Omental fat pad (tissue), 4 donors: ENCODE results near the gene BMAL1. TPM values are rescaled to one million over a fixed set of nuclear protein-coding genes. Genes with fewer than 3 reads are reported as not detected.

ENCODE experiments used
- ATAC-seq: fragments of 150-250 bp; one replicate; pipeline ENCODE4 v1.9.1; 2016; ENCODE audit warnings: mild to moderate bottlenecking, moderate library complexity; ENCODE audit not compliant: low FRiP score
- DNase-seq: peaks from one replicate; pipeline ENCODE4 v3.0.0-alpha.2; 2019; ENCODE audit warnings: low spot score
- total RNA-seq, 4 donors: library from RNA; depleted of rRNA; stranded (reverse); fragments of >200 nt; gene quantifications; one replicate each; pipeline ENCODE4 v1.1.0, GENCODE V29; 2016
- TF ChIP-seq, protein P1 (sequence below), 3 donors: fragments of 450-650 bp; IDR thresholded peaks; one replicate each; pipeline ENCODE4 v1.5.1; 2016 to 2017; ENCODE audit warnings: antibody characterized with exemption in 3 of 3, mild to moderate bottlenecking in 3 of 3, moderate library complexity in 2 of 3

The BMAL1 gene
- total RNA-seq, 4 donors from 2014 or later = 52.5 to 60.5 (median 53.9) TPM

GRCh38 chr11:13304655-13305335, 27.2 kb downstream of the BMAL1 start:
- TF ChIP-seq, protein P1, sequence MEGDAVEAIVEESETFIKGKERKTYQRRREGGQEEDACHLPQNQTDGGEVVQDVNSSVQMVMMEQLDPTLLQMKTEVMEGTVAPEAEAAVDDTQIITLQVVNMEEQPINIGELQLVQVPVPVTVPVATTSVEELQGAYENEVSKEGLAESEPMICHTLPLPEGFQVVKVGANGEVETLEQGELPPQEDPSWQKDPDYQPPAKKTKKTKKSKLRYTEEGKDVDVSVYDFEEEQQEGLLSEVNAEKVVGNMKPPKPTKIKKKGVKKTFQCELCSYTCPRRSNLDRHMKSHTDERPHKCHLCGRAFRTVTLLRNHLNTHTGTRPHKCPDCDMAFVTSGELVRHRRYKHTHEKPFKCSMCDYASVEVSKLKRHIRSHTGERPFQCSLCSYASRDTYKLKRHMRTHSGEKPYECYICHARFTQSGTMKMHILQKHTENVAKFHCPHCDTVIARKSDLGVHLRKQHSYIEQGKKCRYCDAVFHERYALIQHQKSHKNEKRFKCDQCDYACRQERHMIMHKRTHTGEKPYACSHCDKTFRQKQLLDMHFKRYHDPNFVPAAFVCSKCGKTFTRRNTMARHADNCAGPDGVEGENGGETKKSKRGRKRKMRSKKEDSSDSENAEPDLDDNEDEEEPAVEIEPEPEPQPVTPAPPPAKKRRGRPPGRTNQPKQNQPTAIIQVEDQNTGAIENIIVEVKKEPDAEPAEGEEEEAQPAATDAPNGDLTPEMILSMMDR (IDR thresholded peaks at IDR 0.05) = no peak
- no peak for ATAC-seq
- no peak for DNase-seq

DNA sequence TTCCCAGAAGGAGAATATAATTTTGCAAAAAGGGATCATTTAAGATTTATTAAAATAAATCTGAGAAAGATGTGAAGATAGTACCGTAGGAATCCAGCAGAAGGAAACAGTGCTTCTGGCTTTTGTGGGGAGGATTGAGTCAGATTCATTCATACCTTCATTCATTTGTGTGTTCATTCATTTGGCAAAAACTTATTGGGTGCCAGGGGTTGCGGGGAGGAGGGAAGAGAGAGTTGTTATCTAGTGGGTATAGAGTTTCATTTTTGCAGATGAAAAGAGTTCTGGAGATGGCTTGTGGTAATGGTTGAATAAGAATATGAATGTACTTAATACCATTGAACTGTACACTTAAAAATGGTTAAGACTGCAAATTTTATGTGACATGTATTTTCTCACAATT, 31.1 kb downstream of the BMAL1 start:
- ATAC-seq (no peak), DNase-seq (no peak)
- TF ChIP-seq, protein P1 (IDR thresholded peaks at IDR 0.05) = no peak

DNA sequence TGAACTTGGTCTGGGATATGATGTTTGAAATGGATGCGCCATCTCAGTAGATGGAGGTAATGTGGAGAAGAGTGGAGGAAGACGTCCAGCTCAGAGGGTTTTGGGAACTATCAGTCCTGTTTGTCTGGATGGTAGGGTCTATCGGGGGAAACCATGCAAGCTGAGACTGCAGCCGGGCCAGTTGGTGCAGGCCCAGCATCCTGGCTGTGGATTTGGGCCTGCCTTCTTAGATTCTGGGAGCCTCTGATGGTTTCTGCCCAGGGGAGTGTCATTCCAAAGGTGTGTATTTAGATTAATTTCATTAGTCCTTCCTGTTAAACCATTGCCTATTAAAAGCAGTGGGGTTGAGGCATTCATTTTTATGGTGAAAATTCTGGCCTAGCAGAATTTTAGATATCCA, 31.6 kb downstream of the BMAL1 start:
- TF ChIP-seq, protein P1 (IDR thresholded peaks at IDR 0.05) = no peak
- ATAC-seq (no peak), DNase-seq (no peak)

- ATAC-seq (no peak), DNase-seq (no peak)
- TF ChIP-seq, protein P1 (IDR thresholded peaks at IDR 0.05) = no peak
Observed at GRCh38 chr11:13310443-13310842, 32.9 kb downstream of the BMAL1 start.

DNA sequence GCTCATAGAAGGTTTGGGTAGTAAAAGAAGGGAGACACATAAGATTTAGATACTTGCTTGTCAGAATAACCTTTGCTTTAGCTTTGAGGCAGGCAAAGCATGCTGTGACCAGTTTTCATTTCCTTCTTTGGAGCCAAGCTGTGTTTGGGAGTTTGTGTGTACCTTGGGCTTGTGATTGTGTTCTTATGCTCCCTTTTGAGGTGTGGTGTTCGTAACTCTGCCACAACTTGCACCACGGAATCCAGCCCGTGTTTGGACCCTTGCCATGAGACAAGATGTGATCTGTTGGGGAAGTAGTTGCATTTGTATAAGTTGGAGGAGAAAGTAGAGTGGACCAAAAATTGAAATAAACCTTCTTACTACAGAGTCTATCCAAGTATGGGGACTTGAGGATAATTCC, 34.0 kb downstream of the BMAL1 start:
- no peak for DNase-seq
- no peak for ATAC-seq
- TF ChIP-seq, protein P1 (IDR thresholded peaks at IDR 0.05) = no peak

DNA sequence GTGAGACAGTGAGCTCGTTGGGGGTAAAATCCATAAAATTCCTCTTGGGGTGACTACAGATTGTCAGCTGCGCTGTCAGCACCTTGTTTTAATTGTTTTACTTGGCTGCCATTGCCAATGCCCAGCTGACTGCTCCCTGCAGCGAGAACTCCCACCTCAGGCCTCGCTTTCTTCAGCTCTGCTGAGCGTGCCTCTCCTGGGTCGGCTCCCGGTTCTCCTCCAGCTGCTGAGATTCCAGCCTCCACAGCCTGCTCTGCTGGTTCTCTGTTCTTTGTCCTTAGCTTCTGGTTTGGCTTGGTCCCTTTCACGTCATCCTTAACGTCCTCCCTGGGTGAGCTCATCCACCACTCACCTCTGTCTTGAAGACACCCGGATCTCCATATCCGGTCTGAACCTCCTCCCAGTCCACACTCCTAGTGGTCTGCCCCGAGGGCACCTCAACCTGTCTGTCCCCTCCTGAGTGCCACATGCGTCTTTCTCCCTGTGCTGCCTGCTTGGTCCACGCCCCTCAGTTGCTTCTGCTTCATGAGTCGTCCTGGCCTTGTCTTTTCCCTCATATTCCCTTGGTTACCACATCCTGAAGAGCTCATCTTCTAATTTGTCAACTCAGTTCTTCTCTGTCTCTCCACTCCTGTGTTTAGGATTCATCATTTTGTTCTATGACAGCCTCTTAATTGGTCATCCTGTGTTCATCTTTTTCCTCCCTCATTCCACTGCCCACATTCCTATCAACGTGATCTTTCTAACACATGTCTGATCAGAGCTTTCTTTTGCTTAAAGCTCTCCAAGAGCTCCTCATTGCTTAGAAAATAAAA, 35.6 kb downstream of the BMAL1 start:
- ATAC-seq (no peak), DNase-seq (no peak)
- TF ChIP-seq, protein P1 (IDR thresholded peaks at IDR 0.05) = no peak
